A549 (cell line): Measurements from ENCODE around the gene PRKCG. TPM values are rescaled to one million over a fixed set of nuclear protein-coding genes. Genes with fewer than 3 reads are reported as not detected.
A peak's percentile ranks its signal among the peaks of the same experiment; 100 is the strongest.

Source experiments
- ATAC-seq, 2 experiments: fragments of 200-7000 bp in 1 of 2; fragments of >200 bp in 1 of 2; cut with Nextera tagmentation in 1 of 2; cut with Tn5 transposase in 1 of 2; 3 replicates each; pipeline versions ENCODE4 v1.8.0 to v1.9.1; 2018 to 2020; ENCODE audit warnings: mild to moderate bottlenecking in 1 of 2, moderate library complexity in 1 of 2
- CTCF ChIA-PET: fragments of 300-600 bp; sonication (Branson Sonifier 250); formaldehyde crosslinking; extraction: SDS; loops from one replicate; lab custom pipeline; 2021; ENCODE audit warnings: antibody characterized with exemption, inconsistent platforms; lab: Yijun Ruan, JAX
- POLR2A ChIA-PET: fragments of 350-600 bp; formaldehyde crosslinking; extraction: SDS; loops from one replicate; lab custom pipeline; 2021; ENCODE audit warnings: antibody characterized with exemption, inconsistent platforms; lab: Yijun Ruan, JAX
- DNase-seq, 2 experiments: peaks; one replicate each; pipeline versions ENCODE4 v3.0.0 to v3.0.0-alpha.2; 2011 to 2016; ENCODE audit warnings: low read depth in 1 of 2, low spot score in 1 of 2
- FAIRE-seq: peaks from 2 replicates; lab custom pipeline; 2011; peaks lifted over from hg19 to GRCh38; lab: Jason Lieb, UNC
- H3K27ac ChIP-seq, 2 experiments: fragments of >200 bp; sonication (Bioruptor Twin); formaldehyde crosslinking; 3 replicates each; pipeline ENCODE4 v1.5.1; 2016 to 2017
- H3K4me1 ChIP-seq: fragments of >200 bp; sonication (Bioruptor Twin); formaldehyde crosslinking; 3 replicates; pipeline ENCODE4 v1.6.1; 2016
- H3K4me2 ChIP-seq: fragments of >200 bp; sonication (Bioruptor Twin); formaldehyde crosslinking; 3 replicates; pipeline ENCODE4 v1.6.1; 2016
- H3K4me3 ChIP-seq: fragments of >200 bp; sonication (Bioruptor Twin); formaldehyde crosslinking; 3 replicates; pipeline ENCODE4 v1.5.1; 2016
- H3K9me3 ChIP-seq: fragments of >200 bp; sonication (Bioruptor Twin); formaldehyde crosslinking; 3 replicates; pipeline ENCODE4 v1.6.1; 2016
- CBX2 ChIP-seq: fragments of 200-600 bp; sonication (generic); IDR thresholded peaks from 2 replicates; pipeline ENCODE4 v1.6.1; 2016; ENCODE audit warnings: low read depth, mild to moderate bottlenecking, borderline replicate concordance
- CHD2 ChIP-seq: fragments of 150-350 bp; IDR thresholded peaks from 2 replicates; pipeline ENCODE4 v1.6.1; 2014; ENCODE audit warnings: low read length; ENCODE audit not compliant: partially characterized antibody
- CHD4 ChIP-seq: fragments of 200-600 bp; sonication (generic); IDR thresholded peaks from 2 replicates; pipeline ENCODE4 v1.6.1; 2016; ENCODE audit warnings: antibody characterized with exemption, mild to moderate bottlenecking, borderline replicate concordance
- FOSL2 ChIP-seq, 2 experiments: fragments of 450-650 bp in 1 of 2; fragments of >200 bp in 1 of 2; sonication (Bioruptor Twin) in 1 of 2; formaldehyde crosslinking; IDR thresholded peaks; 2 replicates each; pipeline versions ENCODE4 v1.5.0 to v1.6.1; 2016 to 2020; ENCODE audit warnings: mild to moderate bottlenecking in 1 of 2, moderate library complexity in 1 of 2
- GATA3 ChIP-seq: IDR thresholded peaks from 2 replicates; pipeline ENCODE4 v1.6.1; 2012; ENCODE audit warnings: borderline replicate concordance
- HEYL ChIP-seq: fragments of 250-450 bp; sonication (Bioruptor Pico); IDR thresholded peaks from 2 replicates; pipeline ENCODE4 v1.8.0; 2021; ENCODE audit warnings: mild to moderate bottlenecking, moderate library complexity
- JUNB ChIP-seq: fragments of >200 bp; sonication (Bioruptor Twin); formaldehyde crosslinking; IDR thresholded peaks from 2 replicates; pipeline ENCODE4 v1.6.1; 2016
- MAX ChIP-seq: IDR thresholded peaks from 2 replicates; pipeline ENCODE4 v1.6.1; 2012
- MYC ChIP-seq: IDR thresholded peaks from 2 replicates; pipeline ENCODE4 v1.6.1; 2012; ENCODE audit warnings: mild to moderate bottlenecking, inconsistent platforms, low read length, improper control_type of control experiment, borderline replicate concordance
- NFE2L2 ChIP-seq: fragments of 150-350 bp; conservative IDR thresholded peaks from 2 replicates; pipeline ENCODE4 v1.6.1; 2014; ENCODE audit warnings: low read length
- NPAS2 ChIP-seq: fragments of 250-450 bp; sonication (Bioruptor Pico); IDR thresholded peaks from 2 replicates; pipeline ENCODE4 v1.8.0; 2022; ENCODE audit warnings: mild to moderate bottlenecking, moderate library complexity, borderline replicate concordance
- PHF8 ChIP-seq: fragments of 200-600 bp; sonication (generic); IDR thresholded peaks from 2 replicates; pipeline ENCODE4 v1.6.1; 2016; ENCODE audit warnings: low read depth, mild to moderate bottlenecking, antibody characterized with exemption, moderate library complexity, borderline replicate concordance
- RARB ChIP-seq: fragments of 250-450 bp; sonication (Bioruptor Pico); IDR thresholded peaks from 2 replicates; pipeline ENCODE4 v1.8.0; 2021; ENCODE audit warnings: mild to moderate bottlenecking, moderate library complexity
- REST ChIP-seq: fragments of 200-600 bp; sonication (generic); IDR thresholded peaks from 2 replicates; pipeline ENCODE4 v1.6.1; 2016; ENCODE audit warnings: antibody characterized with exemption, mild to moderate bottlenecking, moderate library complexity
- SMC3 ChIP-seq: fragments of >200 bp; sonication (Bioruptor Twin); formaldehyde crosslinking; IDR thresholded peaks from 3 replicates; pipeline ENCODE4 v1.6.1; 2018; ENCODE audit warnings: inconsistent platforms
- SREBF2 ChIP-seq: fragments of 450-650 bp; IDR thresholded peaks from 2 replicates; pipeline ENCODE4 v1.6.1; 2014; ENCODE audit warnings: mild to moderate bottlenecking, moderate library complexity
- TFCP2L1 ChIP-seq: fragments of 250-450 bp; sonication (Bioruptor Pico); IDR thresholded peaks from 2 replicates; pipeline ENCODE4 v1.5.0; 2021; ENCODE audit warnings: mild to moderate bottlenecking
- TP53 ChIP-seq: fragments of 250-450 bp; sonication (Bioruptor Pico); IDR thresholded peaks from 2 replicates; pipeline ENCODE4 v1.5.0; 2021; ENCODE audit warnings: mild to moderate bottlenecking, moderate library complexity
- WGBS: methylation state at CpG from one replicate; pipeline ENCODE4 v1.1.6; 2017; ENCODE audit errors: missing lambda C conversion rate; 5-methylcytosine and 5-hydroxymethylcytosine counted together
- polyA plus RNA-seq, 4 experiments: library from polyadenylated mRNA; depleted of rRNA in 3 of 4; stranded (reverse); fragments of >200 nt; fragmentation: RNase III in 1 of 4; extraction: RNeasy Plus Mini Kit Qiagen cat#74134 plus additional on column Dnase treatment in 1 of 4; gene quantifications; 2 replicates in 3 of 4; 3 replicates in 1 of 4; pipeline ENCODE4 v1.2.3, GENCODE V29; 2011 to 2017

The PRKCG gene
- polyA plus RNA-seq, 2 of the 4 experiments (the other 2 are of a cell fraction) = 0.61 to 0.81 TPM

GRCh38 chr19:53908935-53909415 is 27.0 kb downstream of the PRKCG start, which contains the start of gene CACNG7 (continued):
- no peak for TF ChIP-seq MYC

GRCh38 chr19:53909471-53910169 is 27.6 kb downstream of the PRKCG start:
- no peak for TF ChIP-seq HEYL
- TF ChIP-seq PHF8 = 0 out of 2 replicates have a peak, but pooled peaks have one; percentile 29
- ChIA-PET CTCF (interaction anchor here (0.6 to 1.4 kb wide), 3 partner anchors 9 to 133 kb away, joined by 3 to 4 read pairs (median 3); no protein-coding TSS in a partner anchor), POLR2A (interaction anchor here (0.7 kb wide), 1 partner anchor 17 kb away, joined by 6 read pairs; no protein-coding TSS in a partner anchor)
- DNase-seq (no peak), FAIRE-seq (no peak), ATAC-seq (no peak)
- no peaks in the 10 kb centered on the region for H3K9me3 ChIP-seq
- peaks cover 42% of the 10 kb centered on the region for H3K4me1 ChIP-seq
- H3K27ac ChIP-seq = peak overlapping the region; percentile 65 to 82
- H3K4me3 ChIP-seq = peak overlapping the region; percentile 70
- 12% methylated on average over 30 of the region's 47 CpGs for WGBS
- H3K4me2 ChIP-seq = peak overlapping the region; percentile 92

GRCh38 chr19:53910170-53910518 is 28.1 kb downstream of the PRKCG start:
- Histone ChIP-seq H3K27ac (peak overlapping the region in 1 of 2 experiments; percentile 82; a peak in 4 of 6 replicates), H3K4me1 (peaks cover 37% of the 10 kb centered on the region), H3K4me3 (peak overlapping the region; percentile 70), H3K4me2 (peak overlapping the region; percentile 92), H3K9me3 (no peaks in the 10 kb centered on the region)
- no peak for ATAC-seq
- 48% methylated on average over 10 of the region's 13 CpGs for WGBS
- CTCF ChIA-PET = interaction anchor here (0.6 to 3.8 kb wide), 4 partner anchors 10 to 133 kb away, joined by 3 to 25 read pairs (median 4); no protein-coding TSS in a partner anchor
- no peak for DNase-seq
- POLR2A ChIA-PET = interaction anchor here (0.7 kb wide), 1 partner anchor 18 kb away, joined by 6 read pairs; no protein-coding TSS in a partner anchor
- no peak for FAIRE-seq
- TF ChIP-seq FOSL2 (IDR thresholded peaks at IDR 0.05) = no peak
- TF ChIP-seq FOSL2 (CRISPR knock-in tag; IDR thresholded peaks at IDR 0.05) = no peak
- no peak for TF ChIP-seq SREBF2
- TF ChIP-seq SMC3 = no peak
- no peak for TF ChIP-seq NPAS2
- TF ChIP-seq CHD2 = no peak
- TF ChIP-seq MAX = no peak
- no peak for TF ChIP-seq TFCP2L1 (CRISPR knock-in tag)
- TF ChIP-seq GATA3 = no peak
- no peak for TF ChIP-seq TP53
- no peak for TF ChIP-seq NFE2L2
- no peak for TF ChIP-seq JUNB
- TF ChIP-seq RARB (CRISPR knock-in tag) = no peak
- no peak for TF ChIP-seq REST
- no peak for TF ChIP-seq CHD4
- TF ChIP-seq CBX2 = no peak
- TF ChIP-seq, all 56 proteins: peak for 0
